ENCODE data around the gene PMPCA.

PMPCA gene

GRCh38 chr9:136438548-136439480 lies 28.4 kb downstream of the PMPCA start:
- no peak for DNase-seq

GRCh38 chr9:136439481-136440408 lies 29.3 kb downstream of the PMPCA start, which contains the start of gene INPP5E:
TSS of gene INPP5E (minus strand) at chr9:136439845. CDS start at chr9:136439419, 426 bp downstream.
- peak; percentile 59 for DNase-seq

DNA sequence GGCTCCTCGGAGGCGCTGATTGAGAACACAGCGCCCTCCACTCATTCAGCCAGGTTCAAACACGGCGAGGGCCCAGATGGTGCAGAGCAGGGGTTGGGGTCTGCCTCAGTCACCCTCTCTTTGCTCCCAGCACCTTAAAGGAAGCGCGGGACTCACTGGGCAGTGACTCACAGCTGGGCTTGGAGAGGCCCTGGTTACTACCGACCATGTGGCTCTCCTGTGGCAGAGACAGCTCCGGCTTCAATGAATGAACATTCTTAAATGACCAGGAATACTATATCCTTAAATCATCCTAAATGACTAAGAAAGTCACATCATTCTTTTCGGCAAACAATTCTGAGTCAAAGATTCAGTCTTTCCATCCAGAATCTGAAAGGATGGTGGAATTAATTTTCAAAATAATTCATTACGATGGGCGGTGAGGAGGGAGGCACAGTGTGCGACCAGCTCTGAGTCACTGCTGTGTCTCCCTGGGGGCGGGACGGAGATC lies 30.8 kb downstream of the PMPCA start:
- DNase-seq: no peak

- DNase-seq: no peak
These were observed 31.3 kb downstream of the PMPCA start for GRCh38 chr9:136441681-136442245.

- no peak for DNase-seq
These were observed 31.8 kb downstream of the PMPCA start for GRCh38 chr9:136442265-136442664.

DNA sequence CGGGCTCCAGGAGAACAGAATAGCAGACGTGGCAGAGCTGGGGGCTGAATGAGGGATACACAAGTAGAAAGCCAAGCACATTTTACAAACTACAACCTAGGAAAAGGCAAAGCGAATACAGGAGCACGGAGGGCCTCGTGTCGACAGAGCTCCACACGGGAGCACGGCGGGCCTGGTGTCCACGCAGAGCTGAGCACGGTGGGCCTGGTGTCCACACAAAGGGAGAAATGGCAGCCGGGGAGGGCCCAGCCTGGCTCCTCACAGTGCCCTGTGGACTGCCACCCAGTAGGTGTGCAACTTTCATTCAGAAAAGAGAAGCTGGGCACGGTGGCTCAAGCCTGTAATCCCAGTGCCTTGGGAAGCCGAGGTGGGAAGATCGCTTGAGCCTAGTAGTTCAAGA lies 32.6 kb downstream of the PMPCA start:
- DNase-seq: no peak

DNA sequence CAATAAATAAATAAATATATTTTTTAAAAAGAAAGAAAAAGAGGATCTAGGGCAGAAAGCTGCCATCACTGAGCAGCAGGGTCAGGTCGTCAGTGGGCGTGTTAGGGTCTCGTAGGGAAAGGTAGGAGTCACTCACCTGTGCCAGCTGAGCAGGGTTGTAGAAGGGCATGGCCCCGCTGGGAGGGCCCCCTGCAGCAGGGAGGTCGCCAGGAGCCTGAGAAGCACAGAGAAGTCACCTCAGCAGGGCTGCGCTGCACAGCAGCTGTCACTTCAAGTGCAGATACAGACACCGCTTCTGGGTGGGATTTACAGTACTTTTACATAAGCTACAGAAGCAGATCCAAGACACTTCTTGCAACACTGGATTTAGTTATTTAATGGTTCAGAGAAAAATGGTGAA lies 33.2 kb downstream of the PMPCA start:
- no peak for DNase-seq

GRCh38 chr9:136444102-136444501 lies 33.6 kb downstream of the PMPCA start:
- no peak for DNase-seq

GRCh38 chr9:136445799-136446198 lies 35.3 kb downstream of the PMPCA start:
- no peak for DNase-seq

DNA sequence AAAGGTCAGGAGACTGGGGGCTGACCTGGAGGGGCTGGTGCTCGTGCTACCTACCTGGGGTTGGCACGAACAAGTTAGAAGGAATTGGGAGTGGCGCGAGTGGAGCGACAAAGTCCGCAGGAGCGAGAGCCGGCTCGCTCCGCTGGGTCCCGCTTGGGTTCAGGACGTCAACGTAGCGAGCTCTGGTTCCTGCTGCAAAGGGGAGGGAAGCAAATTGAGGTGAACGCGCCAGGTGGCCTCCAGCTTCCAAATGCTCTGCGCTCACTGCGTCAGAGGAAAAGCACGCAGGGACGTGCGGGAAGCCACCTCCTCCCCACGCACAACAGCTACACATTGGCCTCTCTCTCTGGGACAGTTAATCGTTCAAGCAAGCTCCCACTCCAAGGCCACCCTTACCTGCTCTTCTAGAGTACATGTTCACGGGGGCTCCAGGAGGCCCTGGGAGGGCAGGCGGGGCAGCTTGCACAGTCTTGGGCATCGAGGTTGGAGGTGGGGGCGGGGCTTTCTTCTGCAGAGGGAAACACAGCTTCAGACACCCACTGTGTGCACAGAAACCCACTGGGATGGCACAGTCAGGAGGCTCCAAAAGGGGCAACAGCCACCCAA lies 36.8 kb downstream of the PMPCA start:
- DNase-seq: no peak

DNA sequence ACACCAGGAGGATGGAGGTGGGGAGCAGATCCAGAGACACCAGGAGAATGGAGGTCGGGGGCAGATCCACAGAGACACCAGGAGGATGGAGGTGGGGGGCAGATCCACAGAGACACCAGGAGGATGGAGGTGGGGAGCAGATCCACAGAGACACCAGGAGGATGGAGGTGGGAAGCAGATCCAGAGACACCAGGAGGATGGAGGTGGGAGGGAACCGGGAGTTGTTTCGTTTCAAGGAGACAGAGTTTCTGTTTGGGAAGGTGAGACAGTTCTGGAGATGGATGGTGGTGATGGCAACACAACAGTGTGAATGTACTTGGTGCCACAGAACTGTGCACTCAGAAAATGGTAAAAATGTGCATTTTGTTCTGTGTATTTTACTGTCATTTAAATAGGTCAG lies 38.2 kb downstream of the PMPCA start:
- DNase-seq: no peak

DNA sequence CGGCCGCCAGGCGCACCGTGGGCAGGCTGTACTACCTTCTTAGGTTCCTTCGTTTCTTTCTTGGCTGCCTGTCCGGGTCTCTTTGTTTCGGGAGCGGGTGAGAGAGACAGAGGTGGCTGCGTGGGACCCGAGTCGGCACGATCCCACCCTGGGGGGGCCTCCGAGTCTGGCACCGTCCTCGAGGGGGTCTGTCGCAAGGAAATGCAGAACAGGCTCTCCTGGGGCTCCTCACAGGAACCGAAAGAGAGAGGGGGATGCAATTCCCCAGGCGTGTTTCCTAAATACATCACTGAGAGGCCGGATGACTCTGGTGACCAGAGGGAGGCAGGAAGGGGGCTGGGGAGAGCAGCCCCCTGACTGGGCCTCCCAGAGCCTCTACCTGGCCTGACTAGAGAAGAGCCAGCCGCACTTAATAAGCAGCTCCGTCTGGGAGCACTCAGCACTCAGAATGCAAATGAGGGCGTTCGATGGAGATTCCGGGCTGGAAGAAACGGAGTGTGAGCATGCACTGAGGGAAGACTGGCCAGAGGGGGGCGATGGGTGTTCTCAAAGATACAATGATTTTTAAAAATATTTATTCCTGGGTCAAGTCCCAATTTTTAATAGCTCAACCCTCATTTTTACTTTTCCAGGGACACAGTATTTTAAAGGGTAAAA lies 40.9 kb downstream of the PMPCA start:
- DNase-seq: no peak

- DNase-seq: no peak
These were observed 42.9 kb downstream of the PMPCA start for GRCh38 chr9:136453326-136453725.

DNA sequence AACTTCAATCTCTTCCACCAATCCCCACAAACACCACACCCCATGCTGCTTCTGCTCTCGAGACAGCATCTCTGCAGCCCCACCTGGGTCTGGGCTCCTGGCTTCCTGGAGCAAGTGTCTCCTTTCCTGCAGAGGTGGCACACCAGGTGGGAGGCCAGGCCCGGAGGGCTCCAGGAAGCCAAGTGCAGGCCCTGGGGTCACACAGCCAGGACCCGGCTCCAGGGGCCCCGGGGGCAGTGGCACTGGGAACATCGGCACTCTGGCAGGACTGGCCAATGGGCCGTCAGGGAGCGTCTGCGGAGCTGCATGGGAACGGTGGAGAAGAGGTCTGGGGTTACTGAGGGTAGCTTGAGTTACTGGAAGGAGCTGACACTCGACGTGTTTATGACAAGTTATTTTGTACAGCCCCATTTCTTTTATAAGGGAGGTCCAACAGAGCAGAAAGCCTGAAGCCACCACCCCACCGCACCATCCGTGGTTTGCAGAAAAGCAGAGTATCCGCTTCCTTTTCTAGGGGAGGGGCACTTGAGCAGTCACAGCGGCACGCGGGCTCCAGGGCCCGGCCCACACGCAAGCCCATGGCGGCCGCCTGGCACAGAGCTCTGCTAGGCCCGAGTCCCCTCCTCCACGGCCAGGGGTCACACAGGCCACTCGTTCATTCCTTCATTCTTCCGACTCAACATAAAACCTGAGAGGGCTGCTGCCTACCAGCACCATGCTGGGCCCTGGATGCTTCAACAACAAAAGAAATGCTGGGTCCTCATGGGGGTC lies 43.8 kb downstream of the PMPCA start:
- DNase-seq: no peak

DNA sequence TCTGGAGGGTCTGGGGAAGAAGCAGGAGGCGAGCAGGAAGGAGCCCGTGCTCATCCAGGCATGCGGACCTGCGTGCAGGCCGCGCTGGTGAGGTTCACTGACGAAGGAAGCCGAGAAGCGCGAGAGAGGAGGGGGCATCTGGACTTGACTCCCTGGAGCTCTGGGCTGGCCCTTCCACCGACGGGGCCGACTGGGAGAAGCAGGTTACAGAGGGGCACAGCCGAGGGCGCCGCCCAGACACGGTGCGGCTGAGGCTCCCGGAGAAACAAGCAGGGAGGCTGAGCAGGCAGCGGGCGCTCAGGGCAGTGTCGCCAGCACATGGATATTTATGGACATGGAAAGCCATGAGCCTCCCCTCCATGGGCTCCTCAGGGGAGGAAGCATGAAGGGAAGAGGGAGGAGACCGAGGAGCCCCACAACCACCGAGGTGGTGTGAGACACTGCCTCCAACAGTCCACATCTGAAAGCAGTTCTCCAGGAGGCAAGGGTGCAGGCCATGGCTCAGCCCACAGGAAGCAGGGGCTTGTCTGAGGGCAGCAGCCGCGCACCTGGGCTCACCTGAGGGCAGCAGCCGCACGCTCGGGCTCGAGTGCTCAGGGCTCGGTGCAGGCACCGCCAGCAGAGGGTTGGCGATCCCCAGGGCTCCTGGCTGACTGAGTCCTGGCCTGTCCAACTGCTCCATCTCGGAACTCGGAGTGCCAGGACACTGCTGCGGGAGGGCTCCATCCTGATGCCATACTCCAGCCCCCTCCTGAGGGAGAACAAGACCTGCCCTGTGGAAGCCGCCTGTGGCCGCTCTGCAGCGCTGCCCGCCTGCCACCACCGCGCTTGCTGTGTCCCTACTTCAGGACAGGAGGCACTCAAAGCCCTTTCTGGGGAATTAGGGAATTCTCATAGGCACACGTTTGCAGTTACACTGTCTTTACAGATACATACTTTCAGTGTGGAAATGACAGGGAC lies 44.9 kb downstream of the PMPCA start:
- no peak for DNase-seq

DNA sequence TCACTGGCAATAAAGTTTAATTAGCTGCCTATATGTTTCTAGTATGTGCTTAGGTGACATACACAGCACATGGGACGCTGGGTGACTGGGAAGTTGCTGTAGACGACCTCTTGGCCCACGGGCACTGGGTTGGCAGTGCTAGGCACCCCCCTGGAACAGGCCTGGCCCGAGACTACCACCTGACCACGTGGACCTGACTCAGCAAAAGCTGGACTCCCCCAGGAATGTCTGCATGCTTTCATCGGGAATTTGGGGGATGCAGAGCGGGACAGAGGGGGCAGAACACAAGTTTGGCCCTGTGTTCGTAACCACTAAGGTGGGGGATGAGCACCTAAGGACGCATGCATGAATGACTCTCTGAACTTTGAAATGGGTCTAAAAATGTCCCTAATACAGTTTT lies 45.8 kb downstream of the PMPCA start:
- DNase-seq: no peak

- no peak for DNase-seq
These were observed 46.9 kb downstream of the PMPCA start for GRCh38 chr9:136457326-136457725.

GRCh38 chr9:136459425-136459824 lies 49.0 kb downstream of the PMPCA start:
- DNase-seq: no peak

DNA sequence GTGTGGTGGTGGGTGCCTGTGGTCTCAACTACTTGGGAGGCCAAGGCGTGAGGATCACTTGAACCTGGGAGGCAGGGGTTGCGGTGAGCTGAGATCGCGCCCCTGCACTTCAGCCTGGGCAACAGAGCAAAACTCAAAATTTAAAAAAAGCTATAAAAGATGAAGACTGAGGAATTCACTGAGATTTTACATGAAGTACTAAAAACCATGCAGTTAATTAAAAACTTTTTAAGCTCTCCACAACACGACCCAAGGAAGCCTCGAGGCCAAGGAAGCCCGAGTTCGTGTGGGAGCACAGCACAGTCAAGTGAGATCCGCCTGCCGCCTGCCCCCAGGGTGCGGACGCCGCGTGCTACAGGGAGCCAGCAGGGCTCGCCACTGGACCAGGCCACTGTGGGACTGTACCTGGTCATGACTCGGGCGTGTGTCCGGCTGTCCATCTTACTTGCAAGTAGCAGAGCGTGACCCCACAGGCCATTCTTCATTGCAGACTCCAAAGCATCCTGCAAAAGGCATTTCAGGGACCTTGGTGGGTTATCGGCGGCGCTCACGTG lies 50.4 kb downstream of the PMPCA start:
- DNase-seq: no peak

DNA sequence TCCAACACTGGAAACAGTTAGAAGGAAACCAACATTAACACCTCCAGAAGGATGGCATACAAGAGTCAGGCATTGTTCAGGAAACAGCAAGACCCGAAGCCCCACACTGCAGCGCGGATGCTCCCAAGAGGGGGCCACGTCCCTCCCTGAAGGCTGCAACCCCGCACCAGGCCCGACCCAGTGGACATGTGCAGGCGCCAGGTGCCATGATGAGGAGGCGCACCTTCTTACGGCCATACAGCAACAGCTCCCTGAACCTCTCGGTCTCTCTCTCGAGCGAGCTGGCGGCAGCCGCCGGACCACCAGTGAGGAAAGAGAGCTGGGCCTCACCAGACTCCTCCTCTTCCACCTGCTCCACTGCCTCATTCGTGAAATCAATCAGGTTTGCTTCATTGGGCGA lies 52.2 kb downstream of the PMPCA start:
- no peak for DNase-seq

Data from NCI-H1105 (cell line).